NCI-H2196 treated with DMSO at 0.1 percent for 48 hours (cell line): ENCODE data around the gene NACC2.

Source experiments
- DNase-seq: peaks from one replicate; lab custom pipeline; 2025; ENCODE audit not compliant: unreplicated experiment; lab: John Stamatoyannopoulos, UW

The NACC2 gene

DNA sequence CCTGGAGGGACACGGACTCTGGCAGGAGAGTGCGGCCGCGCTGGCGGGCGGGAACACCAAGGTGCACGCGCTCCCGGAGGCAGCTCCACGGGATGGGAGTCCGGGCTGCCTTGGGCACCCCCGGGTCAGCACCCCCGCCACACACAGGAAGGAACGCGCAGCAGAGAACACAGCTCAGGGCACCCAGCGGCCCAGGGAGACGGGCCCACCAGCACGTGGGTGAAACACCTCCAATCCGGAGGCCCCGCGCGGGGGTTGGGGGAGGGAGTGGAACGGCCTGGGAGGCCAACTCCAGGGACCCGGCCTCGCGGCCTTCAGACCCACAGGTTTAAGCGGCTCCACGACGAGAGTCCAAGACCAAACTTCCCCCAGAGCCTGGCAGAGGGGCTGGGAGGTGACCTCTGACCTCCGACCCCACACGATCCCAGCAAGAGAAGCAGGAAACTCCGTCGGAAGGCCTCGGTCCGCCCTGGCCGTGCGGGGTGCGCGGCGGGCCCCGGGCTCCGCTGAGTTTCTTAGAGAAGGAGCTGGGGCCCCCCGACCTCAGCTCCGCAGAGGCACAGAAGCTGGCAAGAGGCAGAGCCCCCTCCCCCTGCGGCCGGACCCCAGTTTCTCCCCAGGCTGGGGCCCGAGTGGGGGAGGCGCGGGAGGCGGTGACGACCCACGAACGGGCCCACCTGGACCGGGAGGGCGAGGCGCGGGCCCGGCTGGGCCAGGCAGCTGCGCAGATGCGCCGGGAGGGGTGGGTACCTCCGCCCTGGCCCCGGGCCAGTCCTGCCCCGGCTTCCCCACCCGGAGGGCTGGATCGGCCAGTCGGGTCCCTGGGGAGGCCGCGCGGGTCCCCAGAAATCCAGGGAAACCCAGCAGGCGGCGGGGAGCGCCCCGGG lies 851 bp downstream of the NACC2 start:
- no peak for DNase-seq

DNA sequence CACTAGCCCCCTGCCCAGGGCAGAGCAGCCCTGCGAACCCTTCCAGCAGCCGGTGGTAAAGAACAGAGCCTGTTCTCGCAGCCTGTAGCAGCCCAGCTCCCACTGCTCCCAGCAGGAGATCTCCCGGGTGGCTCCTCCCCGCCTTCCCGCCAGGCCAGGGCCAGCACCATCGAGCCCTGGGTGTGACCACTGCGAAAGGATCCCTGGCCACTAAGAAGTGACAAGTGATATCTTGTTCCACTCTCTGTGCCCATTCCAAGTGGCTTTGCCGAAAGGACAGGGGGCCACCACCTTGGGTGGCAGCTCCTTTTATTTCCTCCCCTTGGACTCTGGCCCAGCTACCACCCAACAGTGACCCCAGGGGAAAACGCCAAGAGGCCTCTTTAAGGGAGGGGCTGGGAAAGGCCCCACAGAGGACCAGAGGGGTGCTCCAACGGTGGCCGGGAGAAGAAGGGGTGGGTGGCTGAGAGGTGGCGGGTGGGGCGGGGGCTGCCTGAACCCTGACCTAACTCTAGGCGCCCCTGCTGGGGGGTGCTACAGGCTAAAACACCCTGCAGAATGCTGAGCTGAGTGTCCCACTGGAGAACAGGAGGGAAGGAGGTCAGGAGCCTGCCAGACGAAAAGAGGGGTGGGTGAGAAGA lies 1.6 kb downstream of the NACC2 start:
- no peak for DNase-seq

DNA sequence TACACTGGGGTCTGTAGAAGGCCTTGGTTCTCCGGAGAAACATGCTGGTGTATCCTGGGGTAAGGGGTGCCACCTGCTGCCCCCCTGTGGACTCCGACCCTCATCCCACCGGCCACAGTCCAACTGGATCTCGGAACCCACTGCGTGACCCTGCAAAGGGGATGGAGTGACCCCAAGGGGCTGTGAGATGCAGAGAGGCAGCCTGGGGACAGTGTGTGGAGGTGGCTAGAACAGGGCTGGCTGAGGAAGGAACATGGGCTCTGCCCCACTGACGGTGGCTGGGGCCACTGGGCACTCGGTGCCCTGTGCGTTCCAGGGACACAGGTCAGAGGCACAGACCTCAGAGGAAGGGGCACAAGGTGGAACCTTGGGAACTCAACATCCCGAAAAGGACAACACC lies 2.3 kb downstream of the NACC2 start:
- DNase-seq, result no peak

DNA sequence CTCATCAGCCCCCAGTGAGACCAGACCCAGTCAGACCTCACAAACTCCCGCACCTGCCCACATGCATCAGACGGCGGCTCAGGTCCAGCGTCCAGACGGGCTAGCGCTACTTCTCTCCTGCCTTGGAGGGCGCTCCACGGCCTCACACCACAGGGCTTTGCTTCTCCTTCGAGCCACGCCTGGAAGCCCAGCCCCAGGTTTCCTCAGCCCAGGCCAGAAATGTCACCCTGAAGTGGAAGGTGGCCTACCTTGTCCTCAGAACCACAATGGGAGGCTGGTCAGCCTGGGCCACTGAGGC lies 2.8 kb downstream of the NACC2 start:
- DNase-seq, result no peak

DNA sequence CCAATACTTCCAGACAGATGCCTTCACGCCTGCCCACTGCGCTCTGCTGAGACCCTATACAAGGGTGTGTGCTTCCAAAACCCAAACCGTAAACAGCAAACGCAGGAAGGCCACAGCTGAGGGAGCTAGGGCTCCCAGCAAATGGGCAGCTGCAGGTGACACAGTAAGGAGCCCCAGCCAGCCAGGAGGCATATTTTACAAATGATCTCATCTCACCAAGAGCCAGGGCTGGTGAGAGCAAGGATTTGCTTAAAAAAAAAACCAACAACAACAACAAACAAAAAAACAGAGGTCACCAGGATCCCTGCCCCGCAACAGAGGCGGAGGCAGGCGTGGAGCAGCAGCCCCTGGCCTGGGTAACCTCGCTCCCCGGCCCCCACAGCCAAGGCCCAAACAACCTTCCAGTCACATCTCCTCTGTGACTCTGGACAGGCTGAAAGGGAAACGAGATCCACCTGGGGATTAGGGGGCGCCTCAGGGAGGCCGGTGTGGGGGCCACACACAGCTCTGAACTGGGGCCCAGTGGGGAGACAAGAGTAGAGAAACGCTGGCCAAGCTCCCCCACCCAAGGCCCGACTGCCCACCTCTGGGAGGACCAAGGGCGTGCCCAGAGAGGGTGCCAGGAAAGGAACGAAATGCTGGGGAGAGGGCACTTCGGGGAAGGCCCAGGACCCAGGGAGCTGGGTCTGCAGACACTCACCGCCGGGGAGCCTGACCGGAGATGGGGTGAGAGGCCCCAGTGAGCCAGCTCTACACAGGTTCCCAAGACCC lies 3.3 kb downstream of the NACC2 start:
- DNase-seq, result no peak

DNA sequence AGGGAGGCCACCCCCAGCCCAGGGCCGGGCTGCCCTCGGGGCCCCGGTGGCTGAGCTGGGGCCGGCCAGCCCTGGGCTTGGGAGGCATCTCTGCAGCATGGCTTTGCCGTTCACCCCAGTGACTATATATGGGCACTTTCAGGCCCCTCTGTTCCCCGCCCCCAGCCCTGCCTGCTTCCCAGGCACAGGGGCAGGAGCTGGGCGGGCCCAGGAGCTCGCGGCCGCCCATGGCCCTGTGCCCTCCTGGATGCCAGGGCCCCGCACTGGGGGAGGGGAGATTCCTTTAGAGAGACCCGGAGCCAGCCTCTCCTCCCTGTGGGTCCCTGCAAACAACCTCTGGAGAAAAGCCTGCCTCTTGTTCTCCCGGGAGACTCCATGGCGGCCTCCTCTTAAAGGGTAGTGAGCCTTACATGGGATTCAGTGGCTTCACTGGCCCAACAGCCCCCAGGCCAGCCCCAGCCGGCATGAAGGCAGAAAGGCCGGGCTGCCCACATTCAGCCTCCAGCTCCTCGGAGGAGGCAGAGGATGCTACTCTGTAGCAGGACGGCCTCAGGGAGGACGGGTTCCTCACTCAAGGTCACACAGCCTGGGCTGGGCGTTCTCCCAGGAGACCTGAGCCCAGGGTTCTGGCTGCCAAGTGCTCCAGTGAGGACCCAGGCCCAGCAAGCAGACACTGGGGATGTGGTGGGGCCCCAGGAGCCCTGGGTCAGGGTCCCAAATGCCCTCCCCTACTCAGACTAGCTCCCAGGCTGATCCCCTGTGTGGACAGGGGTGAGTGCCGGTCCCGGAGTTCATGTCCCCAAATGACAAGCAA lies 4.1 kb downstream of the NACC2 start:
- no peak for DNase-seq

DNA sequence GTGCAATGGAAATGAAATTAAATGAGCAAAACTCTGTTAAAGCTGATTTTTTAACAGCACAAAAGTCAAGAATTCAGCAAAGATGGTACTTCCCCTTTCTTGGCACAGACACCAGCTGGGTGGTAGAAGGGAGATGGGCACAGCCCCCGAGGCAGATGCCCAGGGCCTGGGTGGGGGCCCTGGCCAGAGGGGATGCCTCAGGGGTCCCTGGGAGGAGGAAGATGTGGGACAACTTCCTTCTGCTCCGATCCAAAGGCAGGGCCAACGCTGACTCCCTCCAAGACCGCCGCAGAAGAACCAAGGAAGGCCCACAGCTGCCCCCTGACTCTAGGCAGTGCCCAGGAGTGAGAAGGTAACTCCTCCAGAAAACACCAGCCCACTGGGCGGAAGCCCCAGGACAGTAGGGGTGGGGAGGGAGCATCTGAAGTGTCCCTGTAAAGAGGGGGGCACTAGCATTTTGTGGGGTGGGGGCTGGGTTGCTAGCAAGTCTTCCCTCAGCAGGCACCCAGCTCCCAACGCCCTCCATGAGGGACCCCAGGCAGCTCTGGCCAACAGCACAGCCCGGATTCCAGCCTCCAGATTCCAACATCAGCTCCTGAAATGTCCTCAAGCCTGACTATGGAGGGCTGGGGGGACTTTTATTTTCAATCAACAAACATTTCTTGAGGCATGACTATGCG lies 4.9 kb downstream of the NACC2 start:
- DNase-seq, result no peak

DNA sequence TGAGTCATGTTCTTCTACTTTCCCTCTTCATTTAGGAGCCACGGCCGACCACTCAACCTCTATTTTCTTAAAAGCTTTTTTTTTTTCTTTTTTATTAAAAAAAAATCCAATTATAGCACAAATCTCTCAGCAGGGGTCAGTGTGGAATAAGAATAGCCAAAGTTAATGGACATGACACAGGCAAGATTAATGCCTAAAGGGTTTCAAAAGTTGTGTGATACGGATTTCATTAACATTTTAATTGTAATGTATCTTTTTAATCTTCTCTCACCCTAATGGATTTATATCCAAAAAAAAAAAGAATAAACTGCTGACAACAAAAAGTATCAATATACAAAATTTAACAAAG lies 5.4 kb downstream of the NACC2 start:
- DNase-seq, result no peak

DNA sequence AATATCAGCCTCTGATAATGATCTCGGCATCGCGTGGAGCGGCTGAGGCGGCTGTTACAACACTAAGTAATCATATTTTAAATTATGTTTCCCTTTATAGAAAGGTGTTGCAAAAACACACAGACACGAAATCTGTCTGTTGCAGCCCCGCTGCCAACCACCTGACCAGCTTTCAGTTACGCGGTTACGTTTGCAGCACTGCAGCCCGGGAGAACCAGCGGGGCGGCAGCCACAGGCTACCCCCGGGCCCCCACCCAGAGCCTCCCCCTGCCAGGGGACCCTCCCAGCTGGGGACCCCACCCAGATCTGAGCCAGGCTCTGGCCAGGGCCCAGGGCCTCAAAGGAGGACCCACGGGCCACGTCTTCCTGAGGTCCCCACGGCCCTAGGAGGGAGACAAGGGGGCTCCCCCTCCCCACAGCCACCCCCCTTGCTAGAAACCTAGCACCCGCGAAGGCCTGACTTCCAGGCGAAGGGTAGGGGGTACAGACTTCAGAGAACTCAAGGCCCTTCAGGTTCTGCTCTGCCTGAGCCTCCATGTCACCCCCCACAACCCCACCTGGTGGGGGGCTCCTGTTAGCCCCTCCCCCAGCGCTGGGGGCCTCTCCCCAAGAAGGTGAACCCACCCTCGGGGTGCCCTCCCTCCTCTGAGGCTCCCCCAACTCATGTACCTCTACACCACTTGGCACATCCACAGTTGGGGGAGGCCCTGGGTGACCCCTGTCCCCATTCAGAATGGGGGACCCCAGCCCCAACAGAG lies 6.0 kb downstream of the NACC2 start:
- DNase-seq, result no peak

DNA sequence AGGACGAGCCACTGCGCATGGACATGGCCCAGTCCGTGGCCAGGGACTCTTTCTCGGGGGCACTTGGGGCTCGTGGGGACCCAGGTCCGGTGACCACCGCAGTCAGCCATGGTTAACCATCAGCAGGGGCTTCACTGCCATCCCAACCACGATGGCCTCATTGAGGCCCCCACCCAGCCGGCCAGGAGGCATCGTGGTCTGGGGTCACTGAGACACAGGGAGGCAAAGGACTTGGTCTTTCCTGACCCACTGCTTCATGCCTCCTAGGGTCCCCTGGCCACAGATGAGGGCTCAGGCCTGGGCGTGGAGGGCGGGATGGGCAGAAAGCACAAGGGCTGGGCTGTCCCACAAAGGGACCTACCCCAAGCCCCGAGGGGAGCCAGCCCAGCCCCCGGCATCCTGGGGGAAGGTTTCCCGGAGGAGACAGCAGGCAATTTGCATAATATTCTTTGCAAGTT lies 6.6 kb downstream of the NACC2 start:
- DNase-seq, result no peak

DNA sequence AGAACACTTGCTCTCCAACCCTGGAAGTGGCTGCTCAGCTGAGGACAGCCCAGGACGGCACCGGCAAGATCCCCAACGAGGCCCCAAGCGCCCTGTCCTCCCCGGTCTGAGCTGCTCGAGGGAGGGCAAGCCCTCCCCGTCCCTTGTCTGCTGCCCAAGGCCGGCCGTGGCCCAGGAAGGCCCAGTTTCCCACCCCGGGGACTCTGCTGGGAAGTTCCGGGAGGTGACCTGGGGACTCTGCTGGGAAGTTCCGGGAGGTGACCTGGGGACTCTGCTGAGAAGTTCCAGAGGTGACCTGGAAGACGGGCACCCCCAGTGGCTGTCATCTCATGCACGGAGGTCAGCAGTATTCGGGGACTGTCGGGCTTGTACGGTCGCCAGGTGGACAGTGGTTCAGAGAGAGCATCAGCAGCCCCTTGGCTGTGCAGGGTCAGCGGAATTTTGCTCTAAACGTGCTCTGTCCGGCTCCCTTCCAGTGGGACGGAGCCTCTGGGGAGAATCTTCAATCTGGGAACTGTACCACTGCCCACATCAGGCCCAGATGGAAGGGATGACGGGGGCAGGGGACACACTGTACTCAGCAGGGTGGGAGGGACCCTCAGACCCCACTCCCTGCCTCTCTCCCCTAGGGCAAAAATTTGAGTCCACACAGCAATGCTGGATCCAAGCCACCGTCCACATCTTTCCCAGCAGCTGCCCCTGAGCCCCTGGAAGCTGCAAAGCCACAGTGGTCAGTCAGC lies 7.2 kb downstream of the NACC2 start:
- DNase-seq, result no peak

DNA sequence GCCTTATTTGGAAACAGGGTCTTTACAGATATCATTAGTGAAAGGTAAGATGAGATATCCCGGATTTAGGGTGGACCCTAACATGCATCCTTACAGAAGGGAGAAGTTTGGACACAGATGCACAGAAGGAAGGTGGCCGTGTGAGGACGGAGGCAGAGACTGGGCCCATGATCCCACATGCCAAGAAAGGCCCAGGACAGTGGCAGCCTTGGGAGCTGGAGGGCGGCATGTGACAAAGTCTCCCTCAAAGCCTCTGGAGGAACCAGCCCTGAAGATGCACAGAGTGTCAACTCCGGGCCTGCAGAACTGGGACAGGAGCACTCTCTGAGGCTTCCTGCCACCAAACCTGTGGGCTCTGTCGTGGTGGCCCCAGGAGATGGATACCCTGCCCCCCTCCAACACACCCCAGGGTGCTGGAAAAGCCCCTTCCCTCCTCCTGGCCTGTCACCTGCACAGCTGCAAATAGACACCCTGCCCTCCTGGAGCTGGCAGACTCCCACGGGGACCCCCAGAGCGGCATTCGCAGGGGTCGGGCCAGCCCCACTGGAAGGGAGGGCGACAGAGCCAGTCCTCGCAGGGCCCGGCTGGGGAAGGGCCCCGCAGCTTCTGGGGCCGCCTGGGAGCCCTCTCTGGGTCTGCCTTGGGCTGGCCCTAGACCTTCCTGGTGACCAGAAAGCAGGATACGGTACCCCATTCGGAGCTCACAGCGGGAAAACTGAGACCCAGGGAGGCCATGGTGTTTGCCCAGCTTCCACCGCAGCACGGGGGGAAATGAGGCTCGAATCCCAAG lies 7.9 kb downstream of the NACC2 start:
- no peak for DNase-seq

DNA sequence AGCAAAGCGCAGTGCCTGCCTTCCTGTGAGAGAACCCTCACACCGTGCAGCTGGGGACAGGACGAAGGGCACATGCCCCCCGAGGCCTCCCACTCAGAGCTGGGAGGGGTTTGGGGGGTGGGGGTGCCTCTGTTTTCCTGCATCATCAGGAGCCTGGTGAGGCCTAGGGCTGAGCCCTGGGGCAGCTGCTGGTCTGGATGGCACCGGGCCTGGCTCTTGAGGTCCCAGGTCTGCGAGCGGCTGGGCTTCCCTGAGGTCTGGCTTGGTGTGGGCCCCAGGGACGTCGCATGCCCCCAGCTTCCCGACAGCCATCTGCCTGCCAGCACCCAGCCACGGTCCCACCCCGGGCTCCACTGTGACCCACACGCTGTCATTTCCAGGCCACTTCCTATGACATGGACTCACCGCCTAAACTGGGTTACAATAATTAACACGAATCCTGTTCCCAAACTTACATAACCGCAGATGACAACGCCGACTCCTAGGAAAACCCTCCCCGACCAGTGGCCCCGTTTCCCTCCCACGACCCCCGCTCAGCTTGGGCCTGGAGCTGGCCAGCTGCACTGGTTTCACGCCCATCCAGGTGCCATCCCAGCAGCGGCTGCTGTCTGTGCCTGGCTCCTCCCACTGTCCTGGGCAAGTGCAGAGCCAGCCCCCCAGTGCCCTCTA lies 8.7 kb downstream of the NACC2 start:
- DNase-seq, result no peak

DNA sequence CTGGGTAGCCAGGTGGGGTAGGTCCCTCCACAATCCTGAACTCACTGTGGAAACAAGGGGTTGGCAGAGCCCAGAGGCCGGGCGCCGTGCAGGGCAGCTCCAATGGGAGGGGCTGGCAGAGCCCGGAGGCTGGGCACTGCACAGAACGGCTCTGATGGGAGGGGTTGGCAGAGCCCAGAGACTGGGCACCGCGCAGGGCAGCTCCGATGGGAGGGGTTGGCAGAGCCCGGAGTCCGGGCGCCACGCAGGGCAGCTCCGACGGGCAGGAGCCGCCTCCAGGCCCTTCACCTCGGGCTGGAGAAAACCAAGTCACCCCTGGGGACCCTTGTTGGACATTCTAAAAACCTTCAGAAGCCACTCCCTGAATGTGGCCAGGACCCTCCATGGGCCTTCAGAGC lies 9.3 kb downstream of the NACC2 start:
- peak; percentile 83 for DNase-seq

DNA sequence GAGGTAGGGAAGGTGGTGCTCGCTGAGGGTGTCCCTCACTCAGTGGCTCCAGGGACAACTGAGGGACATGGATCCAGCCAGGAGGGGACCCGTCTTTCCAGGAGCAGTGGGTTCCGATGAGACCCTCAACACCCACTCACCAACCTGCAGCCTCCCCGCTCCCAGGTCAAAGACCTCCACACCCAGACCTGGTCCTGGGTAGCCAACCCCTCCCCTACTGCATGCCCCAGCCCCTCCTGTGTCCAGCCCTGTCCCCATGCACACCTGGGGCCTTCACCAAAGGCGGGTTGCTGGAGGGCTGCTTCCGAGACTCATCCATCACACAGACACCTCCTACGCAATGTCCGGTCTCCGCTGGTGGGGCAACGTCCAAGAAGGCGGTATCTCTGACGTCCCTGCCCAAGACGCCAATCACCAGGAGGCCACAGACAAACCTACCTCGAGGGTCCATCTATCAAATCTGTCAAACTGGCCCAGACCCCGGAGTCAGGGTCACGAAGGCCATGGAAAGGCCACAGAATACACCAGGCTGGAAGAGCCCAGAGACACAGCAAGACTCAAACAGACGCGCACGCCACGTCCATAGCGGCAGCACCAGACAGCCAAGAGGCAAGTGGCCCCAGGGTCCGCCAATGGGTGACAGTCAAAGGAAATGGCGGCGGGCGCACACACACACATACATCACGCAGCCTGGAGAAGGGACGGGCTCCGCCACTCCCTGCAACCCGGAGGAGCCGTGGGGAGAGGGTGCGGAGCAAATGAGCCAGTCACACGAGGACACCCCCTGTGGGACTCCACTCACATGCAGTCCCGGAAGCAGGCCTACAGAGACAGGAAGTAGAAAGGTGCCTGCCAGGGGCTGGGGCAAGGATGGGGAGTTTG lies 10.8 kb downstream of the NACC2 start:
- no peak for DNase-seq

DNA sequence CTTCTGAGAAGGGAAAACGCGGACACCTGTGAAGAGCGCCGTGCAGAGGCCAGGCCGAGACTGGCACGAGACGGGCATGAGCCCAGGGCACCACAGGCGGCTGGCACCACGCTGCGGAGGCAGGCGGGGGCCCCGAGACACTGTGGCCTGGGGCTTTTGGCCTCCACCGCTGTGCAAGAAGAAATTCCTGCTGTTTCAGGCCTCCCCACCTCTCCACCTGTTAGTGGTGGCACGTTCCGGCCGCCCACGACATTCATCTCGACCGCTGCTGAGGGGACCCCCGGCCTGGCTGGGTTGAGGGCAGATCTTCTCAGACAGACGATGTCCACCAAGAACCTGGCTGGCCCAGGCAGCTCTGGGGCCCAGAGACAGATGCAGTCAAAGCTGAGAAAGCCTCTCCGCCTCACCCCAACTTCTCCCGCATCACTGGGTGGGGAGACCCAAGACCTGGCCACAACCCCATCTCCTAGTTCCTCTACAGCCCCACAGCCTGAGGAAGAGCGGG lies 11.5 kb downstream of the NACC2 start:
- DNase-seq, result no peak
